Stimulated activated CD4-positive, alpha-beta T cell treated with anti-CD3 and anti-CD28 coated beads, Interleukin-4, amount 100 ng/mL, for 4 hours (primary cell): Measurements from ENCODE around the gene SPECC1.
"Not testable (repeated sequence)": the region's sequence is repeated elsewhere in the genome, so short reads cannot be mapped to it uniquely, and the experiment has no call there.

Experiments
- DNase-seq, 2 experiments: peaks; one replicate each; pipeline ENCODE4 v3.0.0-alpha.2; 2020

SPECC1 gene

DNA sequence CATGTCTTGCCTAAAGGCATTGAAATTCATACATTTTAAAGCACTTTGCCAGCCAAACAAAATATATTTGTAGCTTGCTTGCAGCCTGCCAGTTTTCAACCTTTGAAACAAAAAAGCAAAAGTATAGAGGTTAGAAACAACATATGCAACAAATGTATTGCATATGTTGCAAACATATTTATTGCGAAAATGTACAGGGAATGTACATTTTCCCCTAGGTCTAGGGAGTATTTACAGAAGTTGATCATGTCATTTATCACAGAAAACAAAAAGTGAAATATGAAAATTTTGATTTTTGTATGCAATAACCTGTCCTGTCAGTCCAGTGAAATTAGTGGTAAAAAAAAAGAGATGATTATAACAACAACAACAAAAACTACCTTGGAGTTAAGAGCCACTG is 171.5 kb downstream of the SPECC1 start:
- DNase-seq, result no peak

- DNase-seq, result no peak
Measured at GRCh38 chr17:20184181-20184580, 175.0 kb downstream of the SPECC1 start.

GRCh38 chr17:20184977-20185619 is 175.9 kb downstream of the SPECC1 start:
- no peak for DNase-seq

GRCh38 chr17:20187049-20187448 is 177.9 kb downstream of the SPECC1 start:
- no peak for DNase-seq

DNA sequence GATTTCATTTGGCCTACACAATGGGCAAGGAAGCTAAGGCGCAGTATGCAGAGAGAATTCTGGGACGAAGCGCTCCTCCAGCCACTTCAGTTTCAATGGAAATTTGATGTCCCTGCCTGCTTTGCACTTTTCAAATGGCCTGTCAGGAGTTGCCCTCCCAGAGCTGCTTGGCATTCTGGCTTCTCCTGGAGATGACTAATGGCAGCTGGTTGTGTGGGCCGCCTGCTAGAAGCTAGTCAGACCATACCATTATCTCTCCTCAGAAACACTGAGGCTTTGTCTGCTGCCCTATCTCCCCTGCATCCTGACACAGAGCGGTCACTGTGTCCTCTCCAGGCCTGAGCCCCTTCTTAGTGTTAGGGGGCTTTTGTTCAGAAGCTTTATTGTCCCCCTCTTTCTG is 180.1 kb downstream of the SPECC1 start:
- no peak for DNase-seq

DNA sequence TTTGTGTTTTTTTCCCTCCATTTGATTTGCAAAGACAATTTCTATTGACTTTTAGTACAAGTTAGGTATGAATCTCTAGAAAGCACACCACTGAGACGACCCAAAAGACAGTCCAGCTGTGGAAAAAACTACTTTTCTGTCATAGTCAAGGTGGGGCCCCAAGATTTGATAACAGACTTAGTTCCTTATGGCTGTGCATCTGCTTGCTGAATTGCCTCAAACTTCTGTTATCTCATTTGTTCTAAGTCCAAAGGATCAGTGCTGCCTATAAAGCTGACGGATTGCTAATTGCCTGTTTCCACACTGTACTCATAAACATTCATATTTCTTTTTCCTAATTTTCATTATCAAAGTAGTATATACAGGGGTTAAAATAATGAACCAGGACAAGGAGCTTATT is 180.8 kb downstream of the SPECC1 start:
- DNase-seq, result no peak

DNA sequence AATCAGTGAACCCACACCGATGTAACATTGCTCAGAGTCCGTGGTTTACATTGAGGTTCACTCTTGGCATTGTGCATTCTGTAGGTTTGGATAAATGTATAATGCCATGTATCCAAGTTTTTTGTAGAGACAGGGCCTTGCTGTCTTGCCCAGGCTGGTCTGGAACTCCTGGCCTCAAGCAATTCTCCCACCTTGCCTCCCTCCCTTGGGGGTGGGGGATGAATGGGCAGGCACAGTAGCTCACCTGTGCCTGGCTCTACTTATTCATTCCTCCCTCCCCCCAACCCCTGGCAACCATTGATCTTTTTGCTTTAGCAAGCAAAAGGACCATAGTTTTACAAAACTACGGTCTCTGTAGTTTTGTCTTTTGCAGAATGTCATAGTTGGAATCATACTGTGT is 181.4 kb downstream of the SPECC1 start:
- DNase-seq, result no peak

DNA sequence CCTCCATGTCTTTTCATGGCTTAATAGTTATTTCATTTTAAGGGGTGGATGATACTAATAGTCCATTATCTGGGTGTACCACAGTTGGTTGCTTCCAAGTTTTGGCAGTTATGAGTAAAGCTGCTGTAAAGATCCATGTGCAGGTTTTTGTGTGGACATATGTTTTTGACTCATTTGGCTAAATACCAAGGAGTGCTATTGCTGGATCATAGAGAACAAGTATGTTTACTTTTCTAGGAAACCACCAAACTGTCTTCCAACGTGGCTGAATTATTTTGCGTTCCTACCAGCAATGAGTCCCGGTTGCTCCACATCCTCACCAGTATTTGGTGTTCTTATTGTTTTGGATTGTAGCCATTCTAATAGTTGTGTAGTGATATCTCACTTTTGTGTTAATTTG is 181.9 kb downstream of the SPECC1 start:
- DNase-seq, result no peak

DNA sequence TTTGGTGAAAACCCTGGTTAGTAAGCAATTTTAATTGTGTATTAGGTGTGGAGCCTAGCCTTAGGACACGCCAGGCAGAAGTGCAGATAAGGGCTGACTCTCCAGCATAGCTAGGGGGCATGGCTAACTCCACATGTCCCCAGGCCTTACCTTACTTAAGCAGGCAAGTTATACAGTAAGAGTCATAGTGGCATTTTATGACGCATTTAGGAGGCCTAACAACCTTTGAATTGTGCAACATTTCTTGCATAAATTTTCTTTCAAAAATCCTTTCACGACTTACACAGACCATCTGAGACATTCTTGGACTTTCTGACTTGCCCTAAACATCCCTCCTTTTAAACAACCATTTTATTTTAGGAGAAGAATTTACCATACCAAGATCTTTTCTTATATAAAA is 187.1 kb downstream of the SPECC1 start:
- not testable (repeated sequence) for DNase-seq

GRCh38 chr17:20197272-20197926 is 188.2 kb downstream of the SPECC1 start:
- DNase-seq, result no peak

DNA sequence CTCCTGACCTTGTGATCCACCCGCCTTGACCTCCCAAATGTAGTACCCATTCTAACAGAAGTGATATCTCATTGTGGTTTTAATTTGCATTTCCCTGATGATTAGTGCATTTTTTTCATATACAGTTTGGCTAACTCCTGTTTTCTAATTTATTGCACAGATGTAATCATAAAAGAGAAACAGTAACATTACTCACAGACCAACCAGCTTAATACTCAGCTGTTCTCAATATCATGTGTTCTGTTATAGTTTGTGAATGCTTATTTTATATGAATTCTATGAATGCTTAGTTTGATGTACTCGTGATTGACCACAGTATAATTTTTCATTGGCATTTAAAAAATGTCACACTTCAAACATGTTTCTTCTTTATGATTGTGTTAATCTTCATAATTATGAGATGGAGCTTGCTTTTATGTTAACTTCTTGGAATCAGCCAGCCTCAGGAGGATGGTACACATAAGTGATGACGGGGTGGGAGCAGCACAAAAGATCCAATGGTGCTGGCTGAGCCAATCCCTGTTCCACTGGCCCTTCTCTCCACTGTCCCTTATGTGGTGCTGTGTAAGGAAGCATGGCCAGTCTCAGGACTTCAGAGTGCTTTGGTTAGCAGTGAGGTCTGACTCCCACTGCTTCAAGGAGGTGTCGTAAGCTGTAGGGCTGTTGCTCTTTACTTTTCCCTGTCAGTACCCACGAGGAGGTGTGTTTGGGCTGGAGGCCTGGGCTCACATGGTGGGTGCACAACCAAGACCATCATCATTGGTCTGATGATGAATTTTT is 191.0 kb downstream of the SPECC1 start:
- DNase-seq, result no peak

DNA sequence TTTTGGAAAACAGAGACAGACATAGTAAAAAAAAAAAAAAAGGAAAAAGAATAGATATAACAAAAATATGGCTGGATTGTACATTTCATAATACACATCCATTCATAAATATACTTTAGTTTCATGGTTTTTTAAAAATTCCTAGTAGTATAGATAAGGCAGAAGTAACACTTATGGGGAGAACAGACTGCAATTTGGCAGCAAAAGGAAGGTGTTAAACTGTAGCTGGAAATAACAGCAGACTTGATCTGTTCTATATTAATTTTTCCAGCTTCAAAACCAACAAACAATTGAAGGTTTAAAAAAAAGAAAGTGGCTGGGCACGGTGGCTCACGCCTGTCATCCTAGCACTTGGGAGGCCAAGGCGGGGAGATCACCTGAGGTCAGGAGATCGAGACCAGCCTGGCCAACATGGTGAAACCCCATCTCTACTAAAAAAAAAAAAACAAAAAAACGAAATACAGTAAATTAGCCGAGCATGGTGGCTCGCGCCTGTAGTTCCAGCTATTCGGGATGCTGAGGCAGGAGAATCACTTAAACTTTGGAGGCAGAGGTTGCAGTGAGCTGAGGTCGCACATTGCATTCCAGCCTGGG is 191.8 kb downstream of the SPECC1 start:
- DNase-seq, result no peak

DNA sequence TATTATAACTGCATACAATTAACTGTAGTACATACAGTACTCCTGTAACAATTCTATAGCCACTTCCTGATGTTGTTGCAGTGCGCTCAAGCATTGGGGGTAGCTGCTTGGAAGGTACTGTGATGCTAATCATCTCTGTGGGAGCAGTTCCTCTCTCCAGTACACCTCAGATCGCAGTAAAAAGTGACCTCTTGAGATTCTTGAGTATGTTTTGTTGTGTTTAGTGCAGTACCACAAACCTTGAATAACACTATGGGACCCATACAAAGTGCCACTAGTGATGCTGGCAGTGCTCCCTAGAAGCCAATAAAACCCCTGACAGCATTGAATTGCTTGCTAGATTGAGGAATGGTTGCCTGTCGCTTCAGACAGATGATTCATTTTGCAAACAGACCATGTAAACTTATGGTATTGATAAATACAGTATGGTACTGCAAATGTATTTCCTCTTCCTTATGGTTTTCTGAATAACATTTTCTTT is 193.0 kb downstream of the SPECC1 start:
- no peak for DNase-seq

DNA sequence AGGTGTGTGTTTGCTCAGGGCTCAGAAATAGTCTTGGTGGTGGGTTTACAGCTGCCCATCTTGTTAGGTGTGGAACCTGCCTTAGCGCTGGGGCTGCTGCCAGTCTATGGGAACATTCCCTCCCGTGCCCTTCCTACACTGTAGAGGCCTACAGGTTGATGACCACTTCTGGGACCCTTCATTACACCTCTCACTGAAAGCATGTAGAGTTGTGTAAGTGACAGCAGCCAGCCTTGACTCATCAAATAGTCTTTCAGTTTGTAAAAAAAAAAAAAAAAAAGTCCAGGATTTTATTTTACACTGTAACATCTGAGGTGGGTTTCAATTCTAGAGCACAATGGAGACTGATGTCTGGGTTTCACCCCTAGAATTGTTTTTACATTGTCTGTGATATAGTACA is 193.9 kb downstream of the SPECC1 start:
- DNase-seq, result no peak

DNA sequence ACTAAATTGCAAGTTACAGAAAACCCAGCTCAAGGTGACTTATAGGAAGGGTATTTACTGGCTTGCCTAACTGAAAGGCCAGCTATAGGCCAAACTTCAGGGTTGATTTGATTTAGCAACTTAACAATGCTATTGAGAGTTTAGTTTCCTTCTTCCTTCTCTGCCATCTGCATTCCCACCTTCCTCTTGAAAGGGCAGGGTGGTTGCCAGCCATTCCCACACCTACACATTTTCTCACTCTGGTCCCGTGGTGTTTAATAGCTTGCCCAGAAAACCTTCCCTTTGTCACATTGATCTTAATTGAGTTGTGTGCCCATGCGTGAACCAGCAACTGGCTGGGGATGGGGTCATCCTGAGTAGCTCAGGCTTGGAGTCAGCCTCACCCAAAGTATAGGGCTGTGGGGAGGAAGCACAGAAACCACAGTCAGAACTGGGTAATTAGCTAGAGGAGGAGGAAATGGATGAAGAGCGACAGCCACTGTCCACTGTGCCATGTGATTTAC is 194.7 kb downstream of the SPECC1 start:
- DNase-seq, result no peak

- no peak for DNase-seq
Measured at GRCh38 chr17:20205609-20206008, 196.4 kb downstream of the SPECC1 start.

DNA sequence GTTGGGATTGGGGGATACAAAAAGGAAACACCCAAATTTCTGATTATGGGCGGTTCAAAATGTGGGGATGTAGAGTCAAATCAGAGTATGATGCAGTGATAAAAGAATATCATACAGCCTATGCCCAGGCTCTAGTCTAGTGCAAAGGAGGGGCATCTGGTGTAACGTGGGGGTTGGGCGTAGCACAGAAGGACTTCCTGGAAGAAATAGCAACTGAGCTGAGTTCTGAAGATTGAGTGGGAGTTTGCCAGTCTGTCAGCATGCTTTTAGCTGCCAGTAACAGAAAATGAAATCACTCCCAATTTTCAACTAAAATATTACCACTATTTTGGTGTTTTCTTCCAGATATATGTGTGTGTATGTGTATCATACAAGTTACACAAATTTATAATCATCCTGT is 196.9 kb downstream of the SPECC1 start:
- peak in 1 of 2 experiments; percentile 53 for DNase-seq

DNA sequence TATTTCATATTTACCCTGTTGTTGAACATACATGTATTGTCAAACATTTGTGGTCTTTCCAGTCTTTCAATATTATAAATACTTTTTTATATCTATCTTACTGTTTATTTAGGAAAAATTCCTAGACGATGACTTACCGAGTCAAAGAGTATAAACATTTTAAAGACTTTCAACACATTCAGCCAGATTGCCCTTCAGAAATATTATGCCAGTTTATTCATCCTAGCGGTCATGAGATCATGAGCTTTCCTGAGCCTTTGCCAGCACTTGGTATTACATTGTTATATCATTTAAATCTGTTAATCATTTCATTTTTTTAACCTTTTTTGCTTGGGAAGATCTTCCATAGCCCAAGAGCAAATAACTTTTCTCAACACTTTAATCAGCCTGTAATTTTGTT is 197.4 kb downstream of the SPECC1 start:
- DNase-seq, result no peak

GRCh38 chr17:20207262-20207985 is 198.3 kb downstream of the SPECC1 start:
- DNase-seq, result no peak

GRCh38 chr17:20208717-20209116 is 199.6 kb downstream of the SPECC1 start:
- DNase-seq, result no peak

GRCh38 chr17:20210180-20210579 is 201.0 kb downstream of the SPECC1 start:
- DNase-seq, result no peak

GRCh38 chr17:20210614-20211013 is 201.5 kb downstream of the SPECC1 start:
- DNase-seq, result no peak

- DNase-seq, result no peak
Measured at GRCh38 chr17:20211246-20211645, 202.1 kb downstream of the SPECC1 start.
